Sigmoid colon (tissue), 3 donors: Measurements from ENCODE around the gene PBX2.

Experiments
- CTCF ChIP-seq, 4 experiments: fragments of 450-650 bp in 3 of 4; fragments of 200-600 bp in 1 of 4; IDR thresholded peaks; one replicate each; pipeline ENCODE4 v1.5.1; 2016 to 2019; ENCODE audit warnings: antibody characterized with exemption in 4 of 4, mild to moderate bottlenecking in 3 of 4, moderate library complexity in 2 of 4
- POLR2A ChIP-seq, 2 donors: fragments of 450-650 bp; IDR thresholded peaks; one replicate each; pipeline ENCODE4 v1.6.1; 2016; ENCODE audit warnings: antibody characterized with exemption in 2 of 2, mild to moderate bottlenecking in 2 of 2, moderate library complexity in 2 of 2

- TF ChIP-seq POLR2A (IDR thresholded peaks at IDR 0.05) (no peak), CTCF (IDR thresholded peaks at IDR 0.05) (no peak)
Observed at GRCh38 chr6:32214126-32214525, 24.1 kb upstream of the PBX2 start.
